NT2/D1 (cell line): ENCODE data around the gene MCEE.

Experiments used
- DNase-seq: peaks from one replicate; pipeline ENCODE4 v3.0.0-alpha.2; 2011; ENCODE audit warnings: low read depth, low spot score
- H3K27me3 ChIP-seq: 2 replicates; pipeline ENCODE4 v1.6.0; 2011; ENCODE audit warnings: mild to moderate bottlenecking; ENCODE audit not compliant: insufficient read length, insufficient read depth
- H3K36me3 ChIP-seq: 2 replicates; pipeline ENCODE4 v1.6.1; 2011; ENCODE audit warnings: mild to moderate bottlenecking, low read length, mixed read lengths; ENCODE audit not compliant: insufficient read depth, insufficient read length
- H3K4me1 ChIP-seq: 2 replicates; pipeline ENCODE4 v1.5.1; 2011; ENCODE audit not compliant: insufficient read depth, insufficient read length
- H3K4me3 ChIP-seq: 2 replicates; pipeline ENCODE4 v1.5.1; 2011; ENCODE audit warnings: low read depth; ENCODE audit not compliant: insufficient read length
- H3K9ac ChIP-seq: 2 replicates; pipeline ENCODE4 v1.6.0; 2011; ENCODE audit warnings: low read depth; ENCODE audit not compliant: insufficient read length
- H3K9me3 ChIP-seq: 2 replicates; pipeline ENCODE4 v1.5.1; 2011; ENCODE audit warnings: mild to moderate bottlenecking, low read length; ENCODE audit not compliant: insufficient read depth
- SUZ12 ChIP-seq: IDR thresholded peaks from 2 replicates; pipeline ENCODE4 v1.6.1; 2011; ENCODE audit not compliant: insufficient read length, insufficient read depth; ENCODE audit errors: extremely low read depth
- YY1 ChIP-seq: IDR thresholded peaks from 2 replicates; pipeline ENCODE4 v1.6.1; 2011; ENCODE audit not compliant: insufficient read length, insufficient read depth
- ZNF274 ChIP-seq: IDR thresholded peaks from 2 replicates; pipeline ENCODE4 v1.6.1; 2011; ENCODE audit warnings: mild to moderate bottlenecking, low read depth, low read length

The MCEE gene

DNA sequence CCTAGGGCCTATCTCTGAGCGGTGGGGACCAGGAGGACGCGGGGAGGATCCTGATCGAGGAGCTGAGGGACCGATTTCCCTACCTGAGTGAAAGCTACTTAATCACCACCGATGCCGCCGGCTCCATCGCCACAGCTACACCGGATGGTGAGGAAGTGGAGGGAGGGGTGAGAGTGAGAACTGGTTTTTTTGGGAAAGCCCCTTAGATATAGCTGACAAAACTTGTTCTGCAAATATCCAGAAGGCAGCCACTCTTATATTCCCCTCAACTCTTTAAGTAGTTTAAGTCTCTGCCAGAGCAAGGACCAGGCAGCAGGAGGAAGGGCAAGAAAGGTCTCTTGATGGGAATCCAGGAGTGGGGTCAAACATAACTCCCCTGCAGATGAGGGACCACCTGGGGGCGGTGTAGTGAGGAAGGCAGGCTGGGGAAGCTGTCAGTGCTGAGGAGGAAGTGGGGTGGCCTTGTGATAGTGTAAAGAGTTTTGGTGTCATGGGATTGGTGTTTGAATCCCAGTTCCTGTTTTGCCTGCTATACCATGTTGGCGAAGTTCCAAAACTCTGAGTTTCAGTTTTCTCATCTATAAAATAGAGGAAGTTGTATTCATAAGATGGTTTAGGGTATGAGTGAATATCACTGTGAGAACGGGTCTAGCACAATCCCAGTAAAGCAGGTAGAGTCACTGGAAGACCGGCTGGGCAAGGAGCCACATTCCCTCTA, 58.2 kb downstream of the MCEE start:
- no peak for DNase-seq
- no peak overlapping the region for H3K4me3 ChIP-seq

DNA sequence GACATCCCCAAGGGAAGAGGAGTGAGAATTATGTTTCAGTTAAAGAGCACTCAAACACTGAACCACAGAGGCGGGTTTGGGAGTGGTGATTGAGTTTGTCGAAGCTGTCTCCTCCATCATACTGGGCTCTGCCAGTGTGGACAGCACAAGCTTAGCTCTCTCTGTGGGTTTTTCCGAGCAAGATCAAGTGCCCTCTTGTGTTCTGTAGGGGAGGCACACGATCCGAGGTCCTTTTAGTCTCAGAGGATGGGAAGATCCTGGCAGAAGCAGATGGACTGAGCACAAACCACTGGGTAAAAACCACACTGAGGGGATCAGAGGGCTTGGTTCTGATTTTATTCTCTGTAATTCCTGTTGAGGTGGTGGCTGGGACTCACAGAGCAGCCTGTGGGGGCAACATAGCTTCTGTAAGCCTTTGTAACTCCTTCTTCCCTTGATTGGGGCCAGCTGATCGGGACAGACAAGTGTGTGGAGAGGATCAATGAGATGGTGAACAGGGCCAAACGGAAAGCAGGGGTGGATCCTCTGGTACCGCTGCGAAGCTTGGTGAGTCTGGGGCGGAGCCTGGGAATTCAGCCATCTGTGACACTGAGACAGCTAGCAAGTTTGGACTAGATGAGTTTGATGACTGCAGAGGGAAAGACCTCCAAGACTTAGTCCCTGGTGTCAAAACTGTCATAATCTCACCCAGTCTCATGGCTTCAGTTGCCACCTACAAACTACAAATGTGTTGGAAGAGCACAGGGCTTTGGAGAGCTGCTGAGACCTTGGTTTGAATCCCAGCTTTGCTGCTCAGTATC, 59.5 kb downstream of the MCEE start:
- no peaks in the 10 kb centered on the region for H3K4me1 ChIP-seq
- H3K27me3 ChIP-seq: no peaks in the 10 kb centered on the region
- H3K4me3 ChIP-seq: no peak overlapping the region

More for the DNA sequence above, 58.2 kb downstream of the MCEE start:
- no peak for TF ChIP-seq SUZ12
- no peak for TF ChIP-seq ZNF274
- no peak for TF ChIP-seq YY1
- Histone ChIP-seq H3K27me3 (no peaks in the 10 kb centered on the region), H3K4me1 (no peaks in the 10 kb centered on the region), H3K9ac (no peak overlapping the region), H3K36me3 (peaks cover 62% of the 10 kb centered on the region), H3K9me3 (no peaks in the 10 kb centered on the region)

DNA sequence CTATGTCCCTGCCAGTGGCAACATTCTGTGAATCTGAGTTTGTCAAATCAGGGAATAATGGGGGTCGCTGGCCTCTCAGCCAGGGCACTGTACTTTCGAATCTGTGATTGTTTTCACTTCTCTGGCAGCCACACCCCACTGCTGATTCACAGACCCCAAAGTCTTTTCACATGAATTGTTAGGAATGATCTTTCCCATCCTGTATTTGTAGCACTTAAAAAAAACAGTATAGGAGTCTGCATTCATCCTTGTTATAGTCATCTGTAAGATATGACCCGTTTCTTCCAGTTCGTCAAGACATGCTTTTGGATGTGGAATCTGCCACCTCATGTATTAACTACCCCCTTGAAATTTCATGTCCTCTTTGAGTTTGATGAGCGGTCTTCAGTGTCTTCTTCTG, 60.7 kb downstream of the MCEE start:
- DNase-seq: no peak
- Histone ChIP-seq H3K4me1 (no peaks in the 10 kb centered on the region), H3K4me3 (peak overlapping the region; percentile 88), H3K9ac (peak overlapping the region; percentile 97), H3K9me3 (no peaks in the 10 kb centered on the region), H3K36me3 (peaks cover 43% of the 10 kb centered on the region), H3K27me3 (no peaks in the 10 kb centered on the region)
- no peak for TF ChIP-seq ZNF274
- no peak for TF ChIP-seq SUZ12
- TF ChIP-seq YY1: no peak

More for the DNA sequence above, 59.5 kb downstream of the MCEE start:
- Histone ChIP-seq H3K36me3 (peaks cover 50% of the 10 kb centered on the region), H3K9me3 (no peaks in the 10 kb centered on the region), H3K9ac (no peak overlapping the region)
- no peak for TF ChIP-seq YY1
- no peak for TF ChIP-seq SUZ12
- no peak for TF ChIP-seq ZNF274
- peak; percentile 22 for DNase-seq

DNA sequence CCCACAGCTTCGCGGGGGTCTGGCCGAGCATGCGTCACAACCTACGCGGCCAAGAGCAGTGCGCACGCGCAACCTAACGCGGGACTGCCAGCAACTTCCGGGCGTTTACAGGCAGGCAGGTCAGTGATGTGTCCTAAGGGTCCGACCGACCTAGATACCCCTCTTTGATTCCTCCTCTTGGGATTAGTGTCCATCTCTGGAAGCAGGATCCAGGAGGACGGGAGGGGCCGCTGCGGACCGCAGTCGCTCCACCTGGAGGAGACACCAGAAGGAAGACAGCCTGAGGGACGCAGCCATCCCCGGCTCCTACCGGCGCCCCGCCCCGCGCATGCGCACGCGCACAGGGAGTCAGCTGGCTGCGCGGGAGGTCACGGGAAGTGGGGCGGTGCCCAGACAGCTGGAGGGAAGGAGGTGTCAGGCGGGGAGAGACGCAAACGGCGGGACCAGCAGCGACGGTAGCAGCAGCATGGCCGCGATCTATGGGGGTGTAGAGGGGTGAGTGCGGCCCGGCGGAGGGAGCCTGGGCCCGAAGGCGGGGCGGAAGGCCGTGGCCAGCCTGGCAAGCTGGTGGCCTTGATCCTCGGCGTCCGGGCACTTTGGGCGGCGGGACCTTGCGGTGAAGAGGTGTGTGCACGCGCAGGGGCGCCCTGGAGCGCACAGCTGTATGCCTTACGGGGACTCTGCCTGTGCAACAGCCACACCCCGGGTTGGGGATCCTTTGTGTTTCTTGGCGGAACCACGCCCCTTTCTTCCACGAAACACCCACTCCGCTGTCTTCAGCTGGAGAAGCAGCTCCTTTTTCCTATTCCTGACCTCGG, 61.6 kb downstream of the MCEE start, which contains the start of gene NAGK:
NAGK (plus strand) TSS at position 431 of the 818 bp plus-strand sequence; CDS start at position 467, 36 bp downstream.
- H3K4me1 ChIP-seq: no peaks in the 10 kb centered on the region
- no peaks in the 10 kb centered on the region for H3K9me3 ChIP-seq
- H3K36me3 ChIP-seq: peaks cover 34% of the 10 kb centered on the region
- H3K27me3 ChIP-seq: no peaks in the 10 kb centered on the region
- peak; percentile 91 for DNase-seq
- H3K4me3 ChIP-seq: peak within 1 kb of the TSS; percentile 88
- H3K9ac ChIP-seq: peak within 1 kb of the TSS; percentile 97
- TF ChIP-seq YY1 (no peak), SUZ12 (no peak), ZNF274 (no peak)

GRCh38 chr2:71067567-71068217, 62.3 kb downstream of the MCEE start:
- no peak for DNase-seq
- peaks cover 28% of the 10 kb centered on the region for H3K36me3 ChIP-seq
- H3K9ac ChIP-seq: peak overlapping the region; percentile 97
- H3K9me3 ChIP-seq: no peaks in the 10 kb centered on the region
- H3K4me3 ChIP-seq: peak overlapping the region; percentile 88
- H3K27me3 ChIP-seq: no peaks in the 10 kb centered on the region
- TF ChIP-seq ZNF274 (no peak), SUZ12 (no peak), YY1 (no peak)
- H3K4me1 ChIP-seq: no peaks in the 10 kb centered on the region

DNA sequence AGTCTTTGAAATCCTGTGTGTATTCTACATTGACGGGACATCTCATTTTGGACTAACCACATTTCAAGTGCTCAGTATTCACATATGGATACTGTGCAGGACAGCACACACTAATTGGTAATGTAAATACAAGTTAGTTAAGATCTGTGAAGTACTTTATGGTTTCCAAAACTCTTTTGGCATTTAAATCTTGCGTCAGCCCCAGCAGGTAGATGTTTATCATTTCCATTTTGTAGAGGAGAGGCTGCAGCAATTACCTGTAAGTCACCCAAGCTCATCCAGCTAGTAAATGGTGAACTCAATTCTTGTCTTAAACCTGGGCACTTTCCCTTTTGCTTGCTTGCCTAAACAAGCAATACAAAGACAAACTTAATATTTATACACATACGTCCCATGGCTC, 63.2 kb downstream of the MCEE start:
- Histone ChIP-seq H3K36me3 (peaks cover 21% of the 10 kb centered on the region), H3K27me3 (no peaks in the 10 kb centered on the region), H3K4me3 (no peak overlapping the region), H3K4me1 (no peaks in the 10 kb centered on the region), H3K9ac (no peak overlapping the region), H3K9me3 (no peaks in the 10 kb centered on the region)
- TF ChIP-seq SUZ12 (no peak), ZNF274 (no peak), YY1 (no peak)
- DNase-seq: no peak
